PFSK-1 (cell line): ENCODE data around the gene LRP3.

Source experiments
- FOXP2 ChIP-seq: optimal IDR thresholded peaks from 2 replicates; pipeline ENCODE3; 2011; ENCODE audit warnings: borderline replicate concordance, control low read depth, inconsistent platforms; ENCODE audit not compliant: insufficient read depth; ENCODE audit errors: extremely low read length, extremely low read depth
- POLR2AphosphoS5 ChIP-seq: IDR thresholded peaks from 2 replicates; pipeline ENCODE4 v1.6.1; 2012; ENCODE audit warnings: low read depth, mild to moderate bottlenecking, control low read depth, low read length, moderate library complexity
- REST ChIP-seq, 2 experiments: IDR thresholded peaks; 2 replicates each; pipeline versions ENCODE4 v1.6.1 to v1.8.0; 2011 to 2012; ENCODE audit warnings: low read depth in 2 of 2, low read length in 2 of 2, control low read depth in 1 of 2, inconsistent platforms in 1 of 2, mild to moderate bottlenecking in 1 of 2, moderate library complexity in 1 of 2; ENCODE audit not compliant: insufficient read depth in 1 of 2
- SIN3A ChIP-seq: IDR thresholded peaks from 2 replicates; pipeline ENCODE4 v1.6.1; 2012; ENCODE audit warnings: mild to moderate bottlenecking, low read length, moderate library complexity, borderline replicate concordance; ENCODE audit not compliant: insufficient read depth
- TAF1 ChIP-seq: IDR thresholded peaks from 2 replicates; pipeline ENCODE4 v1.6.1; 2012; ENCODE audit warnings: low read length, control low read depth, borderline replicate concordance; ENCODE audit not compliant: insufficient read depth

Gene LRP3

GRCh38 chr19:33194886-33195644, 935 bp downstream of the LRP3 start:
- TF ChIP-seq REST (IDR thresholded peaks at IDR 0.05; ENCODE audit: insufficient read depth in 1 of 2, low read depth in 2 of 2, low read length in 2 of 2): 0 out of 4 replicates have a peak, but pooled peaks of 1 of the 2 experiments have one; percentile 29
- no peak for TF ChIP-seq FOXP2
- TF ChIP-seq SIN3A: 0 out of 2 replicates have a peak, but pooled peaks have one; percentile 35
- no peak for TF ChIP-seq TAF1
- TF ChIP-seq POLR2AphosphoS5: no peak

GRCh38 chr19:33195645-33196347, 1.7 kb downstream of the LRP3 start:
- no peak for TF ChIP-seq POLR2AphosphoS5
- no peak for TF ChIP-seq REST (IDR thresholded peaks at IDR 0.05; ENCODE audit: insufficient read depth in 1 of 2, low read depth in 2 of 2, low read length in 2 of 2)
- no peak for TF ChIP-seq SIN3A
- TF ChIP-seq TAF1: no peak
- no peak for TF ChIP-seq FOXP2

DNA sequence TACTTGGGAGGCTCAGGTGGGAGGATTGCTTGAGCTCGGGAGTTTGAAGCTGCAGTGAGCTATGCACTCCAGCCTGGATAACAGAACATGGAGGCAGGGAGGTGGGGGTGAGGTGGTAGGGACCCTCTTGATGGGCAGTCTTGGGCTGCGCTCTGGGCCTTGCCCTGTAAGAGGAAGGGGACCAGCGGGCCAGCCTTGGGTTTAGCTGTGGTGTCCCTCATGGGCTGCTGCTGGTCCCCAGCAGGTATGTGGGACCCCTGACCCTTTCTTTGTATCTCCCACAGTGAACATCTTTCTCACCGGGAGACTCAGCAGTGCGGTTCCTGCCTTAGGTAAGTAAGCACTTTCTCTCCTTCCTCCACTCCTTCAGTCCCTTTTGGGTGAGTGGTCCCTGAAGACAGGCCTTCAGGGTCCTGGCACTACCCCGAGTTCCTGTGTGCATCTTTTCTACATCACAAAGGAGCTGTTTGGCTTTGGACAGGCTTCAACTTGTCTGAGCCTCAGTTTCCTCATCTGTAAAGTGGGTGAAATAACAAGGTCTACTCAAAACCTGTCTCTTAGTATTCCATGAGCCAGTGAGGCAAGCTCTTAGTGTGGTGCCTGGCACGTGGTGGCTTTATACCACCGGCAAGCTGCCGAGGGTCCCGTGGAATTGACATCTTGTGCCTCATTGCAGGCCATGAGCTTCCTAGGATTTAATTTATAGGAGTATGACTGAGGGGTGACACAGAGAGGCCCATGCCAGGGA, 2.5 kb downstream of the LRP3 start:
- TF ChIP-seq TAF1: no peak
- TF ChIP-seq POLR2AphosphoS5: no peak
- TF ChIP-seq SIN3A: no peak
- no peak for TF ChIP-seq REST (IDR thresholded peaks at IDR 0.05; ENCODE audit: insufficient read depth in 1 of 2, low read depth in 2 of 2, low read length in 2 of 2)
- no peak for TF ChIP-seq FOXP2

GRCh38 chr19:33197591-33198000, 3.5 kb downstream of the LRP3 start:
- no peak for TF ChIP-seq FOXP2
- no peak for TF ChIP-seq REST (IDR thresholded peaks at IDR 0.05; ENCODE audit: insufficient read depth in 1 of 2, low read depth in 2 of 2, low read length in 2 of 2)
- no peak for TF ChIP-seq TAF1
- no peak for TF ChIP-seq POLR2AphosphoS5
- no peak for TF ChIP-seq SIN3A
